Karpas-422 (cell line): Measurements from ENCODE around the gene HPGDS. TPM values are rescaled to one million over a fixed set of nuclear protein-coding genes. Genes with fewer than 3 reads are reported as not detected.

Experiments used
- DNase-seq: peaks from one replicate; pipeline ENCODE4 v3.0.0-alpha.2; 2015
- H2AFZ ChIP-seq: fragments of 200-600 bp; sonication (generic); 2 replicates; pipeline ENCODE4 v1.6.1; 2014; ENCODE audit warnings: antibody characterized with exemption, low read length, mixed read lengths
- H3K27ac ChIP-seq: fragments of 200-600 bp; sonication (generic); 2 replicates; pipeline ENCODE4 v1.5.1; 2014; ENCODE audit warnings: mild to moderate bottlenecking, low read length, moderate library complexity
- H3K27me3 ChIP-seq: fragments of 200-600 bp; sonication (generic); 2 replicates; pipeline ENCODE4 v1.6.1; 2014; ENCODE audit warnings: low read length, mixed read lengths
- H3K36me3 ChIP-seq: fragments of 200-600 bp; sonication (generic); 2 replicates; pipeline ENCODE4 v1.6.1; 2014; ENCODE audit warnings: low read length, mixed read lengths; ENCODE audit not compliant: insufficient read depth
- H3K4me1 ChIP-seq: fragments of 200-600 bp; sonication (generic); 2 replicates; pipeline ENCODE4 v1.6.1; 2014; ENCODE audit warnings: mild to moderate bottlenecking, low read length, mixed read lengths
- H3K4me2 ChIP-seq: fragments of 200-600 bp; sonication (generic); 2 replicates; pipeline ENCODE4 v1.6.1; 2014; ENCODE audit warnings: low read length, low read depth, mild to moderate bottlenecking; ENCODE audit not compliant: poor library complexity, severe bottlenecking
- H3K4me3 ChIP-seq: fragments of 200-600 bp; sonication (generic); 2 replicates; pipeline ENCODE4 v1.5.1; 2014; ENCODE audit warnings: mild to moderate bottlenecking, antibody characterized with exemption, low read length, mixed read lengths
- H3K79me2 ChIP-seq: fragments of 200-600 bp; sonication (generic); 2 replicates; pipeline ENCODE4 v1.6.1; 2014; ENCODE audit warnings: mild to moderate bottlenecking, low read length, mixed read lengths
- H3K9ac ChIP-seq: fragments of 200-600 bp; sonication (generic); 2 replicates; pipeline ENCODE4 v1.6.0; 2014; ENCODE audit warnings: low read length
- H3K9me2 ChIP-seq: fragments of 200-600 bp; sonication (generic), shearing (Covaris generic); replicated peaks from 2 replicates; pipeline ENCODE4 v1.6.0; 2014; ENCODE audit warnings: mild to moderate bottlenecking, low read length, moderate library complexity; ENCODE audit not compliant: insufficient read depth
- H3K9me3 ChIP-seq: fragments of 300-700, 200-600 bp; sonication (generic); 2 replicates; pipeline ENCODE4 v1.6.1; 2014; ENCODE audit warnings: low read length, mixed read lengths
- H4K20me1 ChIP-seq: fragments of 200-600 bp; sonication (generic); 2 replicates; pipeline ENCODE4 v1.6.1; 2014; ENCODE audit warnings: mild to moderate bottlenecking, antibody characterized with exemption, low read length, low read depth; ENCODE audit not compliant: insufficient read depth
- total RNA-seq: library from RNA; depleted of rRNA; stranded (reverse); fragments of >200 nt; shearing (Covaris generic); gene quantifications from 2 replicates; pipeline ENCODE4 v1.2.3, GENCODE V29; 2014; ENCODE audit warnings: low replicate concordance

The HPGDS gene
- total RNA-seq, 1 experiment from 2014 or later = not detected

DNA sequence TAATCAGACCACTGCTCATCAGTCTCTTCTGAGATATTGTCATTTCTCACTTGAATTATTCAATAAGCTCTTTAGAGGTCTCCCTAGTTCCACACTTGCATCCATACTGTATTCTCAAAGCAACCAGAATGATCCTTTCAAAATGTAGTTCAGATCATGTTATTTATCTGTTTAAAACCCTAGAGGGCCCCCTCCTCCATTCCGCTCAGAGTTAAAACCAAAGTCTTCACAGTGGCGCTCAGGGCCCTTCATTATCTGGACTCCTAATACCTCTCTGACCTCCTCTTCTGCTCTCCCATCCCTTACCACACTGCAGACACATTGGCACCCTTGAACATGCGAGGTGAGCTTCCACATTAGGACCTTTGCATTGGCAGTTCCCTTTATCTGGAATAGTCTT is 32.7 kb upstream of the HPGDS start:
- Histone ChIP-seq H3K9ac (no peak overlapping the region), H3K79me2 (no peaks in the 10 kb centered on the region), H2AFZ (no peak overlapping the region), H4K20me1 (no peaks in the 10 kb centered on the region), H3K4me1 (no peaks in the 10 kb centered on the region), H3K4me3 (no peak overlapping the region), H3K4me2 (no peak overlapping the region), H3K9me3 (no peaks in the 10 kb centered on the region), H3K9me2 (no peaks in the 10 kb centered on the region), H3K27ac (no peak overlapping the region), H3K36me3 (no peaks in the 10 kb centered on the region), H3K27me3 (no peaks in the 10 kb centered on the region)
- DNase-seq = no peak

DNA sequence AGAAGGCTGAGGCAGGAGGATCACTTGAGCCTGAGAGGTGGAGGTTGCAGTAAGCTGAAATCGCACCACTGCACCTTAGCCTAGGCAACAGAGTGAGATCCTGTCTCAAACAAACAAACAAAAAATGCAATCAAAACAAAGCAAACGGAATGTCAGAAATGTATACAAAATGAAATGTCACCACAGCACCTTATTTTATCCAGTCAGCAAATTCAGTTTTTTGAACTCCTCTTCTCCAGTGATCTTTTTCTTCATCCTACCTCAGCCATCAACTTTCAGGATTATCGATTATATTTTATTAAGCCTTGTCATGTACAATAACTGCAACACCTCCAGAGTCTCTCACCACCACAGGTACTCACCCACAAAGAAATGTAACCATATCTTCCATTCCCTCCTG is 31.1 kb upstream of the HPGDS start:
- no peak overlapping the region for H3K9ac ChIP-seq
- H2AFZ ChIP-seq = no peak overlapping the region
- no peak overlapping the region for H3K27ac ChIP-seq
- no peak for DNase-seq
- no peak overlapping the region for H3K4me2 ChIP-seq
- no peaks in the 10 kb centered on the region for H4K20me1 ChIP-seq
- H3K36me3 ChIP-seq = no peaks in the 10 kb centered on the region
- H3K4me1 ChIP-seq = no peaks in the 10 kb centered on the region
- no peaks in the 10 kb centered on the region for H3K9me3 ChIP-seq
- no peak overlapping the region for H3K4me3 ChIP-seq
- no peaks in the 10 kb centered on the region for H3K79me2 ChIP-seq
- H3K27me3 ChIP-seq = no peaks in the 10 kb centered on the region
- no peaks in the 10 kb centered on the region for H3K9me2 ChIP-seq

GRCh38 chr4:94372991-94373390 is 30.4 kb upstream of the HPGDS start:
- Histone ChIP-seq H3K9me2 (no peaks in the 10 kb centered on the region), H4K20me1 (no peaks in the 10 kb centered on the region), H3K4me2 (no peak overlapping the region), H3K27me3 (no peaks in the 10 kb centered on the region), H3K79me2 (no peaks in the 10 kb centered on the region), H2AFZ (no peak overlapping the region), H3K4me3 (no peak overlapping the region), H3K9me3 (no peaks in the 10 kb centered on the region), H3K36me3 (no peaks in the 10 kb centered on the region), H3K4me1 (no peaks in the 10 kb centered on the region), H3K9ac (no peak overlapping the region), H3K27ac (no peak overlapping the region)
- no peak for DNase-seq

- no peak overlapping the region for H3K4me2 ChIP-seq
- H2AFZ ChIP-seq = no peak overlapping the region
- no peak overlapping the region for H3K9ac ChIP-seq
- DNase-seq = no peak
- no peaks in the 10 kb centered on the region for H3K9me2 ChIP-seq
- H3K27me3 ChIP-seq = no peaks in the 10 kb centered on the region
- H3K9me3 ChIP-seq = no peaks in the 10 kb centered on the region
- no peak overlapping the region for H3K27ac ChIP-seq
- no peaks in the 10 kb centered on the region for H3K36me3 ChIP-seq
- H3K79me2 ChIP-seq = no peaks in the 10 kb centered on the region
- H3K4me1 ChIP-seq = no peaks in the 10 kb centered on the region
- H3K4me3 ChIP-seq = no peak overlapping the region
- H4K20me1 ChIP-seq = no peaks in the 10 kb centered on the region
Observed at GRCh38 chr4:94372228-94372978, 29.8 kb upstream of the HPGDS start.

DNA sequence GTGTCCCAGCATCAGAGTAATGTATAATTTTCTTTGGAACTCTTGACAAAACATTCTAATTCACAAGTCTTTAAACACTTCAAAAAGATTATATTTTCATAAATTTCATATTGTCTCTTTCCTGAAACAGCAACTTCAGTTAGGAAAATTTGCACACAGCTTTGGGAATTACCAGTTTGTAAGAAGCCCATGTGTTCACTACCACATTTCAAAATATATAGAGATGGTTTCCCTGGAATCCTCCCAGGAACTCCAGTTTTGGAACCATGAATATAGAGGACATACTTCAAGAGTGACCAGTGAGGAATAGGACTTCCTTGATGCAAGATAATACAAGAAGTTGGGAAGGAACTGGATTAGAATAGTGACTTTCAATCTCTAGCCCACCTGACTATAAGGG is 28.7 kb upstream of the HPGDS start:
- Histone ChIP-seq H3K79me2 (no peaks in the 10 kb centered on the region), H3K27ac (no peak overlapping the region), H4K20me1 (no peaks in the 10 kb centered on the region), H3K9ac (no peak overlapping the region), H3K9me3 (no peaks in the 10 kb centered on the region), H3K4me2 (no peak overlapping the region), H3K4me1 (no peaks in the 10 kb centered on the region), H3K36me3 (no peaks in the 10 kb centered on the region), H3K4me3 (no peak overlapping the region), H3K27me3 (no peaks in the 10 kb centered on the region), H3K9me2 (no peaks in the 10 kb centered on the region), H2AFZ (no peak overlapping the region)
- DNase-seq = no peak

DNA sequence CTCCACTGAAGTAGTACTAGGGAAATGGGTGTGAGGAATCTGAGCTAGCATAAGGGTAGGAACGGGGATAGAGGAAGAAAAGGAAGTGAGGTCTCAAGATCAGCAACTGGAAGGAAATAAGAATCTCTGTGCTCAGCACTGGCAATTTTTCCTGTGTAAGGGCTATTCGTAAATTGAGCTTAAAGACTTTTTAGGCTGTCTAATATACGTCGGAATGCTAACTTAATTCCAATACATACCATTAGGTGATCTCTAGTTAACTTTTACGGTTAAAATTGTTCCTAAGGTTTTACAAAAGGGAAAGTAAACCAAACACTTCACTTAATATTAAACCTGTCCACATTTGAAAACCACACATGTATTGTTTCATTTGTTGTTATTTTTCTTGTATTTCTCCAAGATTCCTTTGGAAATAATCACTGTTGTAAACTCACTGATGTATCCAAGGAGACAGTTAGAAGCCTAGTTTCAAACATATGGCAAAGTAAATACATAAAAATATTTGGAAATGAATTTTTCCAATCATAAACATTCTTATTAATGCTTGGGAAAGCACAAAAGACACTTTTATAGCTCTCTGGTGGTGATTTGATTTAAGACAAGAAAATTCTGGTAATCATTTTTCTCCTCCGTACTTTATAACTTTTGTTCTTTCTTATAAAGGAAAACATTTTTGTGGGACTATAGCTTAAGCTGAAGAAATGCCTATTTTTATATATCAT is 28.1 kb upstream of the HPGDS start:
- no peaks in the 10 kb centered on the region for H4K20me1 ChIP-seq
- no peaks in the 10 kb centered on the region for H3K4me1 ChIP-seq
- H3K79me2 ChIP-seq = no peaks in the 10 kb centered on the region
- H3K9ac ChIP-seq = no peak overlapping the region
- H3K4me3 ChIP-seq = no peak overlapping the region
- DNase-seq = no peak
- no peaks in the 10 kb centered on the region for H3K36me3 ChIP-seq
- no peaks in the 10 kb centered on the region for H3K9me2 ChIP-seq
- H3K9me3 ChIP-seq = no peaks in the 10 kb centered on the region
- no peaks in the 10 kb centered on the region for H3K27me3 ChIP-seq
- no peak overlapping the region for H3K4me2 ChIP-seq
- no peak overlapping the region for H3K27ac ChIP-seq
- H2AFZ ChIP-seq = no peak overlapping the region

DNA sequence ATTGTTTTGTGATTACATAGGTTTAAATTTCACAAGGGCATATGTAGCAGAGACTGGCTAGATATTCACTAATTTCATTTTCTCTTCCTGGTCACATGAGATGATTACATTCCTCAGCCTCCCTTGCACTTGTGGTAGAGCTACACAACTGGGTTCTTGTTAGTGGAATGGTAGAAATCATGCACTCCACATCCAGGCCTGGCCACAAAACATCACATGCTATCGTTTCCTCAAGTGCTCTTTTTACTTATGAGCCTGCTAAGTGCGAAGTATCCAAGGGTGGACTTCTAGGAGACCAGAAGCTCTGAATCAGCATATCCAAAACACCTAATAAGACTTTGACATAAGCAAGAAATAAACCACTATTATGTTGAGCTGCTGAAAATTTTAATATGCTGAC is 26.4 kb upstream of the HPGDS start:
- Histone ChIP-seq H4K20me1 (no peaks in the 10 kb centered on the region), H3K27me3 (no peaks in the 10 kb centered on the region), H3K4me1 (no peaks in the 10 kb centered on the region), H3K79me2 (no peaks in the 10 kb centered on the region), H3K9me2 (no peaks in the 10 kb centered on the region), H3K4me2 (no peak overlapping the region), H2AFZ (no peak overlapping the region), H3K27ac (no peak overlapping the region), H3K36me3 (no peaks in the 10 kb centered on the region), H3K4me3 (no peak overlapping the region), H3K9me3 (no peaks in the 10 kb centered on the region), H3K9ac (no peak overlapping the region)
- no peak for DNase-seq

GRCh38 chr4:94368459-94368858 is 25.8 kb upstream of the HPGDS start:
- H3K36me3 ChIP-seq = no peaks in the 10 kb centered on the region
- no peak overlapping the region for H3K27ac ChIP-seq
- no peak overlapping the region for H2AFZ ChIP-seq
- no peak overlapping the region for H3K4me2 ChIP-seq
- no peaks in the 10 kb centered on the region for H3K79me2 ChIP-seq
- no peak overlapping the region for H3K4me3 ChIP-seq
- no peaks in the 10 kb centered on the region for H3K9me3 ChIP-seq
- no peaks in the 10 kb centered on the region for H3K9me2 ChIP-seq
- no peaks in the 10 kb centered on the region for H3K4me1 ChIP-seq
- H3K9ac ChIP-seq = no peak overlapping the region
- H3K27me3 ChIP-seq = no peaks in the 10 kb centered on the region
- no peaks in the 10 kb centered on the region for H4K20me1 ChIP-seq
- no peak for DNase-seq
